PC-9 (cell line): Measurements from ENCODE around the gene PRR7.

Experiments
- EZH2 ChIP-seq: fragments of 200-600 bp; sonication (generic); IDR thresholded peaks from 2 replicates; pipeline ENCODE4 v1.8.0; 2017; ENCODE audit warnings: antibody characterized with exemption, low read depth
- TF ChIP-seq, protein P1 (sequence below): fragments of 200-600 bp; sonication (generic); conservative IDR thresholded peaks from 2 replicates; pipeline ENCODE4 v1.6.1; 2017; ENCODE audit warnings: mixed run types, antibody characterized with exemption, mild to moderate bottlenecking, moderate library complexity

DNA sequence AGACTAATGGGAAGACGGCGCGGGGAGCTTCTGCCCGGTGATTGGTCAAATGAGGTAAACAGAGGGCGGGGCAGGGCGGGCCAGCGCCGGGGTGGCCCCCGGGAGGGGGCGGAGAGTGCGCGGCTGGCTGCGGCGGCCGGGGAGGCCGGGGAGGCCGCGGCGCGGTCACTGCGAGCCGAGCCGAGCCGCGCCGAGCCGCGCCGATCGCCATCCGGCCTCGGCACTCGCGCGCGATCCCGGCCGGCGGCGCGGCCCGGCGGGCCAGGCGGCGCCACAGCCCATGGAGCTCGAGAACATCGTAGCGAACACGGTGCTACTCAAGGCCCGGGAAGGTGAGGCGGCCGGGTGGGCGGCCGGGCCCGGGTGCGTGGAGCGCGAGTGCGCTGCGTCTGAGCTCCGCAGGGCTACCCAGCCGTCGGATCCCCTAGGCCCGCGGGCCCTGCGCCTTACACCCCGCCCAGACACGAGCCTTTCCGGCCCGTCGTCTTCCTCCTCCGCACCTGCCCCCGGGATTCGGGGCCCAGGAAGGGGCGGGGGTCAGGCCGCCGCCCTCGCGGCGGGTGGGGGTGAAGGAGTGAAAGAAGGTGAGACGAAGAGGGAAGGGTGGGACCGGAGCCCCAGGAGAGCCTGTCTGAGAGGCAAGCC lies 19.9 kb upstream of the PRR7 start, which contains the start of gene GRK6:
- TF ChIP-seq, protein P1, sequence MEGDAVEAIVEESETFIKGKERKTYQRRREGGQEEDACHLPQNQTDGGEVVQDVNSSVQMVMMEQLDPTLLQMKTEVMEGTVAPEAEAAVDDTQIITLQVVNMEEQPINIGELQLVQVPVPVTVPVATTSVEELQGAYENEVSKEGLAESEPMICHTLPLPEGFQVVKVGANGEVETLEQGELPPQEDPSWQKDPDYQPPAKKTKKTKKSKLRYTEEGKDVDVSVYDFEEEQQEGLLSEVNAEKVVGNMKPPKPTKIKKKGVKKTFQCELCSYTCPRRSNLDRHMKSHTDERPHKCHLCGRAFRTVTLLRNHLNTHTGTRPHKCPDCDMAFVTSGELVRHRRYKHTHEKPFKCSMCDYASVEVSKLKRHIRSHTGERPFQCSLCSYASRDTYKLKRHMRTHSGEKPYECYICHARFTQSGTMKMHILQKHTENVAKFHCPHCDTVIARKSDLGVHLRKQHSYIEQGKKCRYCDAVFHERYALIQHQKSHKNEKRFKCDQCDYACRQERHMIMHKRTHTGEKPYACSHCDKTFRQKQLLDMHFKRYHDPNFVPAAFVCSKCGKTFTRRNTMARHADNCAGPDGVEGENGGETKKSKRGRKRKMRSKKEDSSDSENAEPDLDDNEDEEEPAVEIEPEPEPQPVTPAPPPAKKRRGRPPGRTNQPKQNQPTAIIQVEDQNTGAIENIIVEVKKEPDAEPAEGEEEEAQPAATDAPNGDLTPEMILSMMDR, result no peak
- no peak for TF ChIP-seq EZH2
